Fibroblast of skin of abdomen (primary cell): Measurements from ENCODE around the gene SRC.
A peak's percentile ranks its signal among the peaks of the same experiment; 100 is the strongest.

ENCODE experiments used
- DNase-seq: peaks from one replicate; pipeline ENCODE4 v3.0.0-alpha.2; 2013

SRC gene

GRCh38 chr20:37315452-37316110 is 30.4 kb upstream of the SRC start:
- DNase-seq = no peak

- no peak for DNase-seq
Observed at GRCh38 chr20:37316116-37316774, 29.7 kb upstream of the SRC start.

- DNase-seq = no peak
Observed at GRCh38 chr20:37316775-37317170, 29.2 kb upstream of the SRC start.

GRCh38 chr20:37317316-37317715 is 28.6 kb upstream of the SRC start:
- no peak for DNase-seq

DNA sequence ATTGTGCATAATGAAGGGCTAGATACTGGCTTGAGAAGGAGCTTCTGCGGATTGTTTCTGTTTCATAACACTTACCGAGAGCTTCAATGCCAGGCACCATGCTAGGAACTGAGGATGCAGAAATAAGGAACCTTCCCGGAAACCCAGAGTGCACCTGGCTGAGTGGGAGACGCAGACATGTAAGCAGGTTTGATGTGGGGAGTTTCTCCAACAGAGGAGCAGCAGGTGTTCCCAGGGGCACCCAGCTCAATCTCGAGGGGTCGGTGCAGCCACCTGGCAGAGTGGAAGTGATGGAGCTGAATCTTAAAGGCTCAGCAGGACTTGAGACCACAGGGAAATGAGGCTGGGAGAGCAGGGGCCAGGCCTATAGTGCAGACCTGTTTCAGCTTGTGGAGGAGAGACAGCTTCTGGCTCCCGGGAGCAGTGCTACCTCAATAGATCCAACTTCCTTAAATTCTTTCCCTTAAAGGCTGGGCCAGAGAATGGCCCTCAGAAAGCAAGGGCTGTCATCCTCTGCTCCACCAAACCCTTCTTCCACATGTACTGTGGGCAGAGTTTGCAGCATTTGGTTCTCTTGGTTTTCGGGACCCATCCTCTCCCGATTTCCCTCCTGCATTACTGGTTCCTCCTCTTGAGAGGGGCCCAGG is 27.8 kb upstream of the SRC start:
- no peak for DNase-seq

DNA sequence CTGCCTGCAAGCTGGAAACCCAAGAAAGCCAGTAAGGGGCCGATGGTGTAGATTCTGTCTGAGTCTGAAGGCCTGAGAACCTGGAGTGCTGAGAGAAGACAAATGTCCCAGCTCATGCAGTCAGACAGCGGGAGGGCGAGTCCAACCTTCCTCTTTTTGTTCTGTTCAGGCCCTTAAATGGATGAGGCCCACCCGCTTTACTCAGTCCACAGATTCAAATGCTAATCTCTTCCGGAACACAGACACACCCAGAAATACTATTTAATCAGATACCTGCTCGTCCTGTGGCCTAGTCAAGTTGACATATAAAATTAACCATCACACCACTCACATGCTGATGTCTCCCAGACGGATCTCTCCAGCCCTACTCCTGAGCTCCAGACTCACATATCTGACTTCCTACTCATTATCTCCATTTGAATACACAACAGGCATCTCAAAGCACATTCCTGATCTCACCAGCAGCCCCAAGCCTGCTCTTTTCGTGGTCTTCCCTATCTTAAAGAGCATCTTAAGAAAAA is 26.7 kb upstream of the SRC start:
- DNase-seq = peak; percentile 82

- DNase-seq = peak; percentile 90
Observed at GRCh38 chr20:37323985-37324384, 22.0 kb upstream of the SRC start.

DNA sequence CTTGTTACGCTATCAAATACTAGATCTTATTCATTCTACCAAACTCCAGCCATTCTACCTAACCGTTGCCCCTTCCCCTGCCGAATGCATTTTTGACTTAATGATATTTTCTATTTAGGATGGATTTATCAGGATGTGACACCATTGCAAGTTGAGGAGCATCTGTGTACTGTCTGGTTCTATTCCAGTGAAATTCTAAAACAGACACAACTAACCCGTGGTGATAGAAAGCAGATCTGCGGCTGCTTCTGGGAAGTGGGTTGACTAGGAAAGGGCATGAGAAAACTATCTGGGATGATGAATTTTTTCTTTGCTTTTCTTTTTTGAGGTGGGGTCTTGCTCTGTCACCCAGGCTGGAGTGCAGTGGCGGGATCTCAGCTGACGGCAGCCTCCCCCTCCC is 20.7 kb upstream of the SRC start:
- no peak for DNase-seq

GRCh38 chr20:37326666-37327065 is 19.3 kb upstream of the SRC start:
- DNase-seq = peak; percentile 31

- peak; percentile 75 for DNase-seq
Observed at GRCh38 chr20:37327748-37328147, 18.2 kb upstream of the SRC start.

DNA sequence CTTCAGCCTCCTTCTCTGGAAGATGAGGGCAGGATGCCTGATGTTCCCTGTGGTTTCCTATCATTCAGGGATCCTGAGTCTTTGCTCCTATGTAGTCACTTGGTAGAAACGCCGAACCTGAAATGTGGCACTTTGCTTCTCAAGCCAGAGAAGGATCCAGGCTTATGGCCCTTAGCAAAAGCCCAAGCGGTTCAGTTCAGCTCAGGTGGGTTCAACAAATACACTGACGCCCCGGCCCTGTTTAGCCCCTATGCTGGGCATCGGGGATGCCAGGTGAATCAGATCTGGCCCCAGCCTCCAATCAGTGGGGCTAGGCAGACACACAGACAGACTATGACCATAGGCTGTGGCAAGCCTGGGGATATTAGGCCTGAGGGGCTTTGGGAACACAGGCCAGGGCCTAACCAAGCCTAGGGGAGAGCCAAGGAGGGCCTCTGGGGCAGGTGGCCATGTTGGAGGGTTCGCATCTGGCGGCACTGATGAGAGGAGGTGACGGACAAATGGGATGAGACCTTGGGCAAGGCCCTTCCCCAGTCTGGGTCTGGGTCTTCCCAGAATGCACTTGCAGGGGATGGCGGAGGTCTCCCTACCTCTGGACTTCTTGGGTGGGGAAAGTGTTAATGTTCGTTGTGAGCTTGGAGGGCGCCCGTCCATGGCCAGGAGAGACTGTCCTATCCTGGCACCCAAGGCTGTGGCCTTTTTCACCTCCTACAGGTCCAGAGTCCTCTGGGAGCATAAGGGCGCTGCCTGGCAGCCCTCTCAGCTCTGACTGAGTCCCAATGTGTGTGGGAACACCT is 17.6 kb upstream of the SRC start:
- no peak for DNase-seq

DNA sequence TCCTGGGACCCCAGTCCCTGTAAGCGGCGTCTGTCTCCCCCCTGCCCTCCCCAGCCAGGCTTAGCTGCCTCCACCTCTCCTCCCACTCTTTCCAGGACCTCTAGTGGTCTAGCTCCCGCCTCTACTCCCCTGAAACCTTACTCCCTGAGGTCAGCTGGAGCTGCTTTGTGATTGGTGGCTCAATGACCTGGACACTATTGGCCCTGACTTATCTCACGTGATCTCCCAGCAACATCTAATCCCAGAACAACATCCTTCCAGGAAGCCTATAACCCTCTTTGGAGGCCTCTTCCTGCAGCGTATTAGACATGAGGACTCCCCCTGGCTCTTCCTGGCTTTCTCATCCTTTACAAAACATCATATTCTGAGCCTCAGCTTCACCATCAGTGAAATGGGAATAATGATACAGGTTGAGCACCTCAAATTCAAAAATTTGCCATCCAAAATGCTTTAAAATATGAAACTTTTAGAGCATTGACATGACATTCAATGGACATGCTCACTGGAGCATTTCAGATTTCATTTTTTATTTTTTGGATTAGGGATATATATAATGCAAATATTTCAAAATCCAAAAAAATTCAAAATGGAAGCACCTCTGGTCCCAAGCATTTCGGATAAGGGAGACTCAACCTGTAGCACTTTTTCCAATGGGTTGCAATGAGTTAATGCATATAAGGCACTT is 16.3 kb upstream of the SRC start:
- DNase-seq = no peak

DNA sequence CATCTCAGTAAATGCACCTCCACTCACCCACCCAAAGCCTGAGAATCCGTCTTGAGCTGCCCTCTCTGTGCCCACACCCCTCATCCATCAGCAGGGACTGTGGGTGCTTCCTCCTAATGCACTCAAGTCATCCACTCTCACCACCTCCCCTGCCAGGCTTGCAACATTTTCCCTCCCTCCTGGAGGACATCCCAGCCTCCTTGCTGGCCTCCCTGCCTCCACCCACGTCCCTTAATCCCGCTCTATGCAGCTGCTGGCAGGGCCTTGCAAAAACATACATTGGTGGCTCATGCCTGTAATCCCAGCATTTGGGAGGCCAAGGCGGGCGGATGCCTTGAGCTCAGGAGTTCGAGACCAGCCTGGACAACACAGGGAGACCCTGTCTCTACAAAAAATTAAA is 15.6 kb upstream of the SRC start:
- DNase-seq = no peak

DNA sequence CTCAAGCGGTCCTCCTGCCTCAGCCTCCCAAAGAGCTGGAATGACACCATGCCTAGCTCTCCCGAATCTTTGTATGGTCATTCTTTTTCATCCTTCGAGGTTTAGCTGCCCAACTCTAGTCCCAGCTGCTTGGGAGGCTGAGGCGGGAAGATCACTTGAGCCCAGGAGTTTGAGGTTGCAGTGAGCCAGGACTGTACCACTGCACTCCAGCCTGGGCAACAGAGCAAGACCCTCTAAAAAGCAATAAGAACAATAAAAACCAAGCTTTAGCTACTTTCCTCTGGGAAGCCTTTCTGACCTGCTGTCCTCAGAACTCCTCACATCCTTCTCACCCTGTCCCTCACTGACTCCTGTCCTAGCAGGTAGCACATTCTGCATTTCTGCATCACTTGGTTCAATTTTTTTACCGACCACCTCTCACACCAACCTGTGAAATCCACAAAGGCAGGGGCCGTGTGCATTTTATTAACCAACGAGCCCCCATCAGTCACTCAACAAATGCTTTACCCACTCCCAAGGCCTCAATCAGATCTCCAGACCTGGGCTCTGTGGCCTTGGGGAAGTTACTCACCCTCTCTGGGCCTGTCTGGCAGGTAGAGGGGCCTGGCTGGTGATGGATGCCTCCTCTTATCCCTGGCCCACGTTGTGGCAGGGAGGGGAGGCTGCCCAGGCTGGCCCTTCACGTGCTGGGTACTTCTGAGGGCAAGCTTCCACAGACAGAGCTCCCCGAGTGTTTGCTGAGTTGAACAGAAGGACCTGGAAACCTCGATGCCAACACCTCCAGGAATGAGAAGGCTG is 14.7 kb upstream of the SRC start:
- DNase-seq = no peak

DNA sequence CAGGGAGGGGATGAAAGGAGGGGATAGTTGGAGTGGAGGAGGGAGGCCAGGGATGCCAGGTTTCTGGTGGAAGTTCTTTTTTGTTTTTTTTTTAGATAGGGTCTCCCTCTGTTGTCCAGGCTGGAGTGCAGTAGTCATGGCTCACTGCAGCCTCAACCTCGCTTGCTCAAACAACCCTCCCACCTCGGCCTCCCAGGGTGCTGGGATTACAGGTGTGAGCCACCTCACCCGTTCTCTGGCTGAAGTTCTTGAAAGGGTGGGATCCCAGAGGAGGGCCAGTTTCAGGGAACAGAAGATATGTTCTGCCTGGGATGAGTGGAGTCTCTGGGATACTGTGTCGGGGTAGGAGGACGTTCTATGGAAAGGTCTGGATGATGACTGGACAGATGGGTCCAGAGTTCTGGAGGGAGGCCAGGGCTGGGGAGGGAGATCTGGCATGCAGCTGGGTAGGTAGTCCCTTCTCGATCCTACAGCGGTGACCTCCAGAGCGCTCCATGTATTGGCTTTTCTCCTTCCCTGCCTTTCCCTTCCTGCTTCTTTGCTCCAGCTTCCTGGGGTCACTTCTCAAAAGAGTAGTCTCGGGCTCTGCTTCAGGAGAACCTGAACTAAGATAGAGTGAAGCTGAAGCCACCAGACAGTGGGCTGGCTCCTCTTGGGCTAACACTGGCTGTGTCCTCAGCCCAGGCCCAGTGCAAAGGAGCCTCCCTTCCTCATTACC is 12.7 kb upstream of the SRC start:
- no peak for DNase-seq

DNA sequence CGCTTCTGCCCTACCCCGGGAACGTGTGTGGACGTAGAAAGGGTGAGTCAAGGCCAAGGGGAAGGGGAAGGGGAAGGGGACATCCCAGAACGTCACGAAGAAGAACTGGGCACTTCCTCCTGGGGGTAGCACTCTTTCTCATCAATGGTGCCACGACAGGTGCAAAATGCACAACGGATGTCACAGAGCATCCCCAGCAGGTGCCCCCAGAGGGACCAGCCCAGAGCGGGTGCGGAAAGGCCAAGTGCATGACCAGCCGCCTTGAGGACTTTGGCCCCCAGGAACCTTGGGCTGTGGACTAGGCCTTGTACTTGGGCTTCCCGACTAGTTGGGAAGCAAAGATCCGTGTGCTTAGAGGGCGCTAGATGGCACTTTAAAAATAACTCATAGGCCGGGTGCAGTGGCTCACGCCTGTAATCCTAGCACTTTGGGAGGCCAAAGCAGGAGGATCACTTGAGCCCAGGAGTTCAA is 12.1 kb upstream of the SRC start:
- DNase-seq = no peak

DNA sequence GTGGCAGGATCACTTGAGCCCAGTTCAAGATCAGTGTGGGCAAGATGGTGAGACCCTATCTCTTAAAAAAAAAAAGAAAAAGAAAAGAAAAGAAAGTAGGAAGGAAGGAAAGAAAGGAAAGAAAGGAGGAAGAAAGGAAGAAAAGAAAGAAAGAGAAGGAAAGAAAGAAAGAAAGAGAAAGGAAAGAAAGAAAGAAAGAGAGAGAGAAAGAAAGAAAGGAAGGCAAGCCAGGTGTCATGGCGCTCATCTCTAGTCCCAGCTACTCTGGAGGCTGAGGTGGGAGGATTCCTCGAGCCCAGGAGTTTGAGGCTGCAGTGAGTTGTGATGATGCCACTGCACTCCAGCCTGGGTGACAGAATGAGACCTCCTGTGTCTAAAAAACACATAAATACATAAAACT is 11.5 kb upstream of the SRC start:
- DNase-seq = no peak

- DNase-seq = no peak
Observed at GRCh38 chr20:37335642-37336368, 10.1 kb upstream of the SRC start.

GRCh38 chr20:37336369-37337207 is 9.4 kb upstream of the SRC start:
- no peak for DNase-seq
